ENCODE results near the gene TAS2R1.

GRCh38 chr5:9621379-9621903 is 8.7 kb downstream of the TAS2R1 start:
- no peak for TF ChIP-seq CTCF (IDR thresholded peaks at IDR 0.05)
- no peak for TF ChIP-seq ZFX (IDR thresholded peaks at IDR 0.05; ENCODE audit: borderline replicate concordance)

All from 22Rv1 (cell line).